Femur (tissue), 1 donor: ENCODE results near the gene TMEM87B.
"Not testable (repeated sequence)": the region's sequence is repeated elsewhere in the genome, so short reads cannot be mapped to it uniquely, and the experiment has no call there.

ENCODE experiments used
- DNase-seq: peaks from one replicate; pipeline ENCODE4 v3.0.0-alpha.2; 2017

Gene TMEM87B

GRCh38 chr2:112034924-112035323 is 20.1 kb upstream of the TMEM87B start:
- no peak for DNase-seq

GRCh38 chr2:112035786-112036185 is 19.3 kb upstream of the TMEM87B start:
- DNase-seq, result no peak

- DNase-seq, result not testable (repeated sequence)
Measured at GRCh38 chr2:112039556-112039955, 15.5 kb upstream of the TMEM87B start.

- DNase-seq, result not testable (repeated sequence)
Measured at GRCh38 chr2:112040066-112040465, 15.0 kb upstream of the TMEM87B start.

GRCh38 chr2:112041460-112041859 is 13.6 kb upstream of the TMEM87B start:
- not testable (repeated sequence) for DNase-seq

- no peak for DNase-seq
Measured at GRCh38 chr2:112045446-112046014, 9.5 kb upstream of the TMEM87B start.

- no peak for DNase-seq
Measured at GRCh38 chr2:112046231-112046630, 8.8 kb upstream of the TMEM87B start.

GRCh38 chr2:112047537-112048235 is 7.4 kb upstream of the TMEM87B start:
- DNase-seq, result no peak

- no peak for DNase-seq
Measured at GRCh38 chr2:112048236-112048592, 6.9 kb upstream of the TMEM87B start.

- DNase-seq, result no peak
Measured at GRCh38 chr2:112048887-112049286, 6.2 kb upstream of the TMEM87B start.

- DNase-seq, result no peak
Measured at GRCh38 chr2:112050316-112050715, 4.8 kb upstream of the TMEM87B start.

GRCh38 chr2:112053917-112054846 is 887 bp upstream of the TMEM87B start:
- DNase-seq, result peak; percentile 99

- peak; percentile 89 for DNase-seq
Measured at GRCh38 chr2:112055730-112056625, 909 bp downstream of the TMEM87B start.

- no peak for DNase-seq
Measured at GRCh38 chr2:112056626-112056987, 1.5 kb downstream of the TMEM87B start.

GRCh38 chr2:112059671-112060070 is 4.6 kb downstream of the TMEM87B start:
- DNase-seq, result no peak

- no peak for DNase-seq
Measured at GRCh38 chr2:112061299-112061698, 6.2 kb downstream of the TMEM87B start.

GRCh38 chr2:112061840-112062239 is 6.8 kb downstream of the TMEM87B start:
- no peak for DNase-seq

GRCh38 chr2:112062894-112063293 is 7.8 kb downstream of the TMEM87B start:
- DNase-seq, result no peak

- DNase-seq, result no peak
Measured at GRCh38 chr2:112065486-112065885, 10.4 kb downstream of the TMEM87B start.

- DNase-seq, result no peak
Measured at GRCh38 chr2:112065966-112066365, 10.9 kb downstream of the TMEM87B start.

GRCh38 chr2:112069794-112070193 is 14.7 kb downstream of the TMEM87B start:
- not testable (repeated sequence) for DNase-seq

- no peak for DNase-seq
Measured at GRCh38 chr2:112073875-112074274, 18.8 kb downstream of the TMEM87B start.

- DNase-seq, result no peak
Measured at GRCh38 chr2:112074506-112074905, 19.4 kb downstream of the TMEM87B start.
